ENCODE data around the gene SNHG17.
"Not testable (repeated sequence)": the region's sequence is repeated elsewhere in the genome, so short reads cannot be mapped to it uniquely, and the experiment has no call there.

SNHG17 gene

DNA sequence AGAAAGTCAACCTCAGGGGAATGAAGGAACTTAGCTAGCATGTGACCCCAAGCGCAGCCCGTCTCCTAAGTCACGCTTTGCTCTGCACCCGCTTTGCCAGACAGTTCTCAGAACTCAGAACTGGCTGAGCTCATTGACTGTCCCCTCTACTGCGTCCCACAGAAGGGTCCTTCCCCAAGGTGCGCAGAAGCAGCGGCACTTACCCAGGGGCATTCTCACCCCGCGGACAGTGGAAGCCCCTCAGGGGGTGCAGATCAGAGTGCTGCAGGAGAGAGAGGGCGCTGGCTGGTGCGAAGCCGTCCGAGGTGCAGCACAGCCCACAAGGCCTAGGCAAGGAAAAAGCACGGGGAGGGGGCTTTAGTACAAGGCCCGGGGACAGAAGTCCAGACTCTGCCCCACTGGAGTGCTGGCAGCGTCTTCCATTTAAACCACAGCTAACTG is 807 bp downstream of the SNHG17 start:
- Histone ChIP-seq H3K9me3 (peaks cover 0 to 5% (median 0%) of the 10 kb centered on the region in 3 donors), H3K27me3 (peaks cover 0 to 3% of the 10 kb centered on the region in 2 donors), H3K36me3 (peaks cover 42 to 44% (median 43%) of the 10 kb centered on the region in 3 donors), H3K4me1 (peaks cover 0 to 17% (median 11%) of the 10 kb centered on the region in 4 donors), H3K4me3 (peak overlapping the region; percentile 59 to 87), H3K27ac (peak overlapping the region; percentile 80 to 81)
- DNase-seq = no peak
- intact Hi-C loops (cut with DNase I; ENCODE audit: low total_unique reads) = no loop called here
- TF ChIP-seq, protein P1, sequence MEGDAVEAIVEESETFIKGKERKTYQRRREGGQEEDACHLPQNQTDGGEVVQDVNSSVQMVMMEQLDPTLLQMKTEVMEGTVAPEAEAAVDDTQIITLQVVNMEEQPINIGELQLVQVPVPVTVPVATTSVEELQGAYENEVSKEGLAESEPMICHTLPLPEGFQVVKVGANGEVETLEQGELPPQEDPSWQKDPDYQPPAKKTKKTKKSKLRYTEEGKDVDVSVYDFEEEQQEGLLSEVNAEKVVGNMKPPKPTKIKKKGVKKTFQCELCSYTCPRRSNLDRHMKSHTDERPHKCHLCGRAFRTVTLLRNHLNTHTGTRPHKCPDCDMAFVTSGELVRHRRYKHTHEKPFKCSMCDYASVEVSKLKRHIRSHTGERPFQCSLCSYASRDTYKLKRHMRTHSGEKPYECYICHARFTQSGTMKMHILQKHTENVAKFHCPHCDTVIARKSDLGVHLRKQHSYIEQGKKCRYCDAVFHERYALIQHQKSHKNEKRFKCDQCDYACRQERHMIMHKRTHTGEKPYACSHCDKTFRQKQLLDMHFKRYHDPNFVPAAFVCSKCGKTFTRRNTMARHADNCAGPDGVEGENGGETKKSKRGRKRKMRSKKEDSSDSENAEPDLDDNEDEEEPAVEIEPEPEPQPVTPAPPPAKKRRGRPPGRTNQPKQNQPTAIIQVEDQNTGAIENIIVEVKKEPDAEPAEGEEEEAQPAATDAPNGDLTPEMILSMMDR (IDR thresholded peaks at IDR 0.05) = no peak

DNA sequence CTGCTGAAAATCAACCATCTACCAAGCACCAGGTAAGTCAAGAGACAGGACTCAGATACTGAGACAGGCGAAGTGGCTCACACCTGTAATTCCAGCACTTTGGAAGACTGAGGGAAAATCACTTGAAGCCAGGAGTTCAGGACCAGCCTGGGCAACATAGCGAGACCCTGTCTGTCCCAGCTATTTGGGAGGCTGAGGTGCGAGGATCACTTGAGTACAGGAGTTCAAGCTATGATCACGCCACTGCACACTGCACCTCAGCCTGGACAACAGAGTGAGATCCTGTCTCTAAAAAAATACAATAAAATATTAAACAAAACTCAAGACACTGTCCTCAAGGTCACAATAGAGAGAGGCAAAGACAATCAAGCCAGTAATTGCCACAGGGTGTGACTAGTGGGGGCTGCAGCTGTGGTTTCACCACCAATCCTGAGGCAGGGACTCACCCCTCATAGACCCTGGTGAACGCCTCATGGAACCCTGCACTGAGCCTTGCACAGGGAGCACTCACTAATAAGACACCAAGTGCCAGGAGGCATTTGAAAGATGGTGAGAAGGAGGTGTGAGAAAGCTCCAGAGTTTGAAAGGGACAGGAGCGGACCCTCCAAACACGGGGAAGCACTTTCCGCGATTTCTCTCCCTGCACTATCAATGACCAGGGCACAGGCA is 1.7 kb downstream of the SNHG17 start:
- peaks cover 0 to 5% (median 0%) of the 10 kb centered on the region in 3 donors for H3K9me3 ChIP-seq
- TF ChIP-seq, protein P1 (IDR thresholded peaks at IDR 0.05) = no peak
- DNase-seq = no peak
- H3K36me3 ChIP-seq = peaks cover 51 to 53% (median 52%) of the 10 kb centered on the region in 3 donors
- peak overlapping the region; percentile 59 to 87 for H3K4me3 ChIP-seq
- no peak overlapping the region for H3K27ac ChIP-seq
- peaks cover 0 to 17% (median 11%) of the 10 kb centered on the region in 4 donors for H3K4me1 ChIP-seq
- H3K27me3 ChIP-seq = no peaks in the 10 kb centered on the region
- intact Hi-C loops (cut with DNase I; ENCODE audit: low total_unique reads) = no loop called here

DNA sequence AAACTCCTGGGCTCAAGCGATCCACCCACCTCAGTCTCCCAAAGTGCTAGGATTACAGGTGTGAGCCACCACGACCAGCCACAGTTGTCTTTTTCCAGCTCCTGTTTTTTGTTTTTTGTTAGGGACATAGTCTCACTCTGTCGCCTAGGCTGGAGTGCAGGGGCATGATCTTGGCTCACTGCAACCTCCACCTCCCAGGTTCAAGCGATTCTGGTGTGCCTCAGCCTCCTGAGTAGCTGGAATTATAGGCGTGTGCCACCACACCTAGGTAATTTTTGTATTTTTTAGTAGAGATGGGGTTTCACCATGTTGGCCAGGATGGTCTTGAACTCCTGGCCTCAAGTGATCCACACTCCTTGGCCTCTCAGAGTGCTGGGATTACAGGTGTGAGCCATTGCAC is 2.3 kb downstream of the SNHG17 start:
- DNase-seq; intact Hi-C loops (cut with DNase I; ENCODE audit: low total_unique reads); H3K27ac ChIP-seq; H3K4me3 ChIP-seq; H3K9me3 ChIP-seq; H3K27me3 ChIP-seq: not testable (repeated sequence)
- H3K36me3 ChIP-seq = peaks cover 56 to 59% (median 57%) of the 10 kb centered on the region in 3 donors
- H3K4me1 ChIP-seq = peaks cover 0 to 17% (median 11%) of the 10 kb centered on the region in 4 donors

DNA sequence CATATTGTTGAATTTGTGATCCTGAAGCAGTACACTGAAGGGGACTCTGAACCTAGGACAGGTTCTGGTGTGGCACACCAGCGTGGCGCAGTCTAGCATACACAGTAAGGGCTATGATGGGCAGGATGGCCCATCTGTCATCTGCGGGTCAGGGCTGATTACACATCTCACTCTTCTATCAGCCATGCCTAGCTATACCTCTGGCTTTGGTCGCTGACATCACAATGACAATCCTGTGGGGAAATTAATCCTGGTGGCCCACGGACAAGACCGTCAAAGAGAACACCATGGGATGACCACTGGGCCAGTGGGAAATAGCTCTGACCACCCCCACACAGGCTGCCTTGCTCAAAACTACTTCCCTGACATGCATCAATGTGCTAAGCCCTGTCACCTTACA is 2.8 kb downstream of the SNHG17 start:
- H3K4me1 ChIP-seq = peaks cover 0 to 18% (median 11%) of the 10 kb centered on the region in 4 donors
- H3K36me3 ChIP-seq = peaks cover 56 to 65% (median 63%) of the 10 kb centered on the region in 3 donors
- no peak for DNase-seq
- peaks cover 0 to 5% (median 0%) of the 10 kb centered on the region in 3 donors for H3K9me3 ChIP-seq
- no peak overlapping the region for H3K4me3 ChIP-seq
- no peaks in the 10 kb centered on the region for H3K27me3 ChIP-seq
- TF ChIP-seq, protein P1 (IDR thresholded peaks at IDR 0.05) = no peak
- intact Hi-C loops (cut with DNase I; ENCODE audit: low total_unique reads) = no loop called here
- H3K27ac ChIP-seq = no peak overlapping the region

DNA sequence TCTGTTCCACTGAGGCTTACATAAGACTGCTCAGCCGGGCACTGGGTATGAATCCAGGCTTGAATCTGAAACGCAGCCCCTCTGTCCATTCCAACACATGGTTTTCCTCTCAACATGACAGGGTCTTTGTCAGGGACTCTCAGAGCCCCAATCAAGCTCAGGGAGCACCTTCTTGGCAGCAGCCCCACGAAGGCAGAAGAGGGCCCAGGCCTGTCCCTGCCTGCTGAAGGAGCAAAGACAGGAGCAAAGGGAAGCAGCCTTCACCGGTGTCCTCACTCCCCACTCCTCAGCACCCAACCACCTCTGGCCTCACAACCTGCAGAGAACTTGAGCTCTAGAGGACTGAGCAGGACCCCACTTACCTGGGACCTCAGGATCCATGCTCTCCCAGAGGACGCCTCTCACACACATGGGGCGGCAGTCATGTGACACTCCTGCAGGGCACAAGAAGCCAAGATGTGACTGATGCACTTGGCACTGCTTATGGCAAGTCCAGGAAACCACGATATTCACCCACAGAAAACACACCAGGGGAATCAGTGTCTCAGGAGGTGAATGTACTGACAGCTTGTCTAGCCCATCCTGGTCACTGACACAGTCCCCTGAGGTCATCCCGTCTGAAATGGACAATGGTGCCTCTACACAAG is 4.3 kb downstream of the SNHG17 start:
- TF ChIP-seq, protein P1 (IDR thresholded peaks at IDR 0.05) = no peak
- no peaks in the 10 kb centered on the region for H3K27me3 ChIP-seq
- peaks cover 0 to 21% (median 11%) of the 10 kb centered on the region in 4 donors for H3K4me1 ChIP-seq
- H3K9me3 ChIP-seq = peaks cover 0 to 5% (median 0%) of the 10 kb centered on the region in 3 donors
- H3K36me3 ChIP-seq = peaks cover 61 to 80% (median 78%) of the 10 kb centered on the region in 3 donors
- no peak overlapping the region for H3K27ac ChIP-seq
- no peak overlapping the region for H3K4me3 ChIP-seq
- intact Hi-C loops (cut with DNase I; ENCODE audit: low total_unique reads) = no loop called here
- DNase-seq = no peak

DNA sequence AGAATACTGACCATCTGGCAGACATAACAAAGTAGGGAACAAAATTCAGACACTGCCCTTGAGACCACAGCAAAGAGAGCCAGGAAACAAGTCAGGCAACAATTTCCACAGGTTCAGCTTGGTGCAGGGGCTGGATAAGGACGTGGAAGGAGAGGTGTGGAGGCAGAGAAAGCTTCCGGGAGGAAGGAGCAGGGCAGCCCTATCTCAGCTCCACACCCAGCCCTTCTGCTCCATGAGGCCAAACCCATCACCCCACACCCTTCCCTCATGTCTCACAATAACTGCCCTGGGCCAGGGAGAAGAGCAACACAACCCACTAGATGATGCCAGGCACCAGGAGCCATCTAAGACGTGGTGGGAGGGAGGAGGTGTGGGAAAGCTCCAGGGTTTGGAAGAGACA is 5.8 kb downstream of the SNHG17 start:
- intact Hi-C loops (cut with DNase I; ENCODE audit: low total_unique reads) = loop anchor here (5.0 kb wide), 1 partner anchor 392 kb away; no protein-coding TSS in a partner anchor
- H3K9me3 ChIP-seq = peaks cover 0 to 5% (median 0%) of the 10 kb centered on the region in 3 donors
- H3K27me3 ChIP-seq = no peaks in the 10 kb centered on the region
- H3K4me1 ChIP-seq = peaks cover 0 to 16% (median 9%) of the 10 kb centered on the region in 4 donors
- no peak for DNase-seq
- no peak overlapping the region for H3K27ac ChIP-seq
- H3K36me3 ChIP-seq = peaks cover 76 to 95% (median 93%) of the 10 kb centered on the region in 3 donors
- no peak overlapping the region for H3K4me3 ChIP-seq
- TF ChIP-seq, protein P1 (IDR thresholded peaks at IDR 0.05) = no peak

Data from tibial artery (tissue), 4 donors.